Ishikawa (cell line): ENCODE data around the gene ATG9A.

Experiments
- CEBPB ChIP-seq: IDR thresholded peaks from 2 replicates; pipeline ENCODE4 v1.6.1; 2012
- CREB1 ChIP-seq: IDR thresholded peaks from 2 replicates; pipeline ENCODE4 v1.6.1; 2012; ENCODE audit warnings: low read depth
- EGR1 ChIP-seq: IDR thresholded peaks from 2 replicates; pipeline ENCODE4 v1.6.1; 2012
- EP300 ChIP-seq: IDR thresholded peaks from 2 replicates; pipeline ENCODE4 v1.6.1; 2012; ENCODE audit warnings: borderline replicate concordance
- FOXM1 ChIP-seq: IDR thresholded peaks from 2 replicates; pipeline ENCODE4 v1.6.1; 2012; ENCODE audit warnings: low read depth, borderline replicate concordance
- NFIC ChIP-seq: IDR thresholded peaks from 2 replicates; pipeline ENCODE4 v1.6.1; 2012
- RAD21 ChIP-seq: IDR thresholded peaks from 2 replicates; pipeline ENCODE4 v1.6.1; 2012; ENCODE audit warnings: low read depth
- TAF1 ChIP-seq: IDR thresholded peaks from 2 replicates; pipeline ENCODE4 v1.6.1; 2012; ENCODE audit warnings: low read depth, mild to moderate bottlenecking
- TCF12 ChIP-seq: IDR thresholded peaks from 2 replicates; pipeline ENCODE4 v1.6.1; 2012; ENCODE audit warnings: low read depth
- TEAD4 ChIP-seq: IDR thresholded peaks from 2 replicates; pipeline ENCODE4 v1.6.1; 2012
- YY1 ChIP-seq: IDR thresholded peaks from 2 replicates; pipeline ENCODE4 v1.6.1; 2012; ENCODE audit warnings: low read depth
- ZBTB7A ChIP-seq: IDR thresholded peaks from 2 replicates; pipeline ENCODE4 v1.6.1; 2012; ENCODE audit warnings: low read depth
- TF ChIP-seq, protein P1 (sequence below): IDR thresholded peaks from 2 replicates; pipeline ENCODE4 v1.6.1; 2012
- TF ChIP-seq, protein P2 (sequence below): IDR thresholded peaks from 2 replicates; pipeline ENCODE4 v1.6.1; 2012; ENCODE audit warnings: low read depth, mild to moderate bottlenecking
- TF ChIP-seq, protein P3 (sequence below): IDR thresholded peaks from 2 replicates; pipeline ENCODE4 v1.6.1; 2012

Gene ATG9A

GRCh38 chr2:219250049-219250781 lies 20.8 kb upstream of the ATG9A start:
- TF ChIP-seq NFIC (no peak), CEBPB (no peak), RAD21 (no peak), ZBTB7A (no peak), TCF12 (no peak), TEAD4 (no peak), EP300 (no peak), EGR1 (no peak)
- TF ChIP-seq, protein P1, sequence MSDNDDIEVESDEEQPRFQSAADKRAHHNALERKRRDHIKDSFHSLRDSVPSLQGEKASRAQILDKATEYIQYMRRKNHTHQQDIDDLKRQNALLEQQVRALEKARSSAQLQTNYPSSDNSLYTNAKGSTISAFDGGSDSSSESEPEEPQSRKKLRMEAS = no peak
- TF ChIP-seq, protein P2, sequence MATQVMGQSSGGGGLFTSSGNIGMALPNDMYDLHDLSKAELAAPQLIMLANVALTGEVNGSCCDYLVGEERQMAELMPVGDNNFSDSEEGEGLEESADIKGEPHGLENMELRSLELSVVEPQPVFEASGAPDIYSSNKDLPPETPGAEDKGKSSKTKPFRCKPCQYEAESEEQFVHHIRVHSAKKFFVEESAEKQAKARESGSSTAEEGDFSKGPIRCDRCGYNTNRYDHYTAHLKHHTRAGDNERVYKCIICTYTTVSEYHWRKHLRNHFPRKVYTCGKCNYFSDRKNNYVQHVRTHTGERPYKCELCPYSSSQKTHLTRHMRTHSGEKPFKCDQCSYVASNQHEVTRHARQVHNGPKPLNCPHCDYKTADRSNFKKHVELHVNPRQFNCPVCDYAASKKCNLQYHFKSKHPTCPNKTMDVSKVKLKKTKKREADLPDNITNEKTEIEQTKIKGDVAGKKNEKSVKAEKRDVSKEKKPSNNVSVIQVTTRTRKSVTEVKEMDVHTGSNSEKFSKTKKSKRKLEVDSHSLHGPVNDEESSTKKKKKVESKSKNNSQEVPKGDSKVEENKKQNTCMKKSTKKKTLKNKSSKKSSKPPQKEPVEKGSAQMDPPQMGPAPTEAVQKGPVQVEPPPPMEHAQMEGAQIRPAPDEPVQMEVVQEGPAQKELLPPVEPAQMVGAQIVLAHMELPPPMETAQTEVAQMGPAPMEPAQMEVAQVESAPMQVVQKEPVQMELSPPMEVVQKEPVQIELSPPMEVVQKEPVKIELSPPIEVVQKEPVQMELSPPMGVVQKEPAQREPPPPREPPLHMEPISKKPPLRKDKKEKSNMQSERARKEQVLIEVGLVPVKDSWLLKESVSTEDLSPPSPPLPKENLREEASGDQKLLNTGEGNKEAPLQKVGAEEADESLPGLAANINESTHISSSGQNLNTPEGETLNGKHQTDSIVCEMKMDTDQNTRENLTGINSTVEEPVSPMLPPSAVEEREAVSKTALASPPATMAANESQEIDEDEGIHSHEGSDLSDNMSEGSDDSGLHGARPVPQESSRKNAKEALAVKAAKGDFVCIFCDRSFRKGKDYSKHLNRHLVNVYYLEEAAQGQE = no peak

- TF ChIP-seq EGR1 (no peak), CREB1 (peak; percentile 70), NFIC (peak; percentile 57)
Measured at GRCh38 chr2:219249203-219249980, 20.0 kb upstream of the ATG9A start.

DNA sequence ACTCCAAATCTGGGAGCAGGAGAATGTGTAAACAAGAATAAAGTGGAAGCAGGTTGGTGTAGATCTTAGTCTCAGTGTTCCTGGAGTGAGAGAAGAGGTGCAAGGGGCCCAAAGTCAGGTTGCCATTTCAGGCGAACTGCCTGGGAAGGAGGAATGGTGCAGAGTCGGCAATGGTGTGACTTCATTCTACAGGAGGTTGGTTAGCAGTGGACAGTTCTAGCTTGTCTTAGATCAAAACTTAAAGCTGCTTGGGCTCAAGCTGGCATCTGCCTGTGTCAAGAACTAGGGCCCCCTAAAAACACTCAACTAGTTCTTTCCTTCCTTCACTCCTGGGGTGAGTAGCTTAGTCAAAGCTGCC lies 19.4 kb upstream of the ATG9A start:
- no peak for TF ChIP-seq CEBPB
- TF ChIP-seq EGR1 = no peak
- TF ChIP-seq TCF12 = no peak
- TF ChIP-seq, protein P1 = no peak
- TF ChIP-seq, protein P2 = no peak
- TF ChIP-seq TAF1 = no peak
- TF ChIP-seq TEAD4 = no peak
- TF ChIP-seq FOXM1 = no peak
- TF ChIP-seq, protein P3, sequence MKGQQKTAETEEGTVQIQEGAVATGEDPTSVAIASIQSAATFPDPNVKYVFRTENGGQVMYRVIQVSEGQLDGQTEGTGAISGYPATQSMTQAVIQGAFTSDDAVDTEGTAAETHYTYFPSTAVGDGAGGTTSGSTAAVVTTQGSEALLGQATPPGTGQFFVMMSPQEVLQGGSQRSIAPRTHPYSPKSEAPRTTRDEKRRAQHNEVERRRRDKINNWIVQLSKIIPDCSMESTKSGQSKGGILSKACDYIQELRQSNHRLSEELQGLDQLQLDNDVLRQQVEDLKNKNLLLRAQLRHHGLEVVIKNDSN = no peak
- TF ChIP-seq YY1 = no peak
- no peak for TF ChIP-seq EP300
- no peak for TF ChIP-seq RAD21
- no peak for TF ChIP-seq ZBTB7A
- no peak for TF ChIP-seq NFIC
- no peak for TF ChIP-seq CREB1

- TF ChIP-seq CREB1 = no peak
- TF ChIP-seq CEBPB = no peak
- no peak for TF ChIP-seq FOXM1
- TF ChIP-seq EGR1 = no peak
- no peak for TF ChIP-seq TCF12
- no peak for TF ChIP-seq EP300
- no peak for TF ChIP-seq RAD21
- TF ChIP-seq, protein P2 = no peak
- TF ChIP-seq, protein P1 = no peak
- TF ChIP-seq TEAD4 = no peak
- TF ChIP-seq YY1 = no peak
- no peak for TF ChIP-seq NFIC
- TF ChIP-seq, protein P3 = no peak
- TF ChIP-seq TAF1 = no peak
- TF ChIP-seq ZBTB7A = no peak
Measured at GRCh38 chr2:219247678-219248642, 18.5 kb upstream of the ATG9A start.
